GM11168 (cell line): Measurements from ENCODE around the gene SEMA4D.
"Not testable (repeated sequence)": the region's sequence is repeated elsewhere in the genome, so short reads cannot be mapped to it uniquely, and the experiment has no call there.

ENCODE experiments used
- in situ Hi-C: fragments of 300-500 bp; cut with MboI; formaldehyde crosslinking; loops from one replicate; pipeline ENCODE4 v1.12.0; 2022; ENCODE audit warnings: low sequenced_read_pairs; ENCODE audit not compliant: unreplicated experiment

SEMA4D gene

DNA sequence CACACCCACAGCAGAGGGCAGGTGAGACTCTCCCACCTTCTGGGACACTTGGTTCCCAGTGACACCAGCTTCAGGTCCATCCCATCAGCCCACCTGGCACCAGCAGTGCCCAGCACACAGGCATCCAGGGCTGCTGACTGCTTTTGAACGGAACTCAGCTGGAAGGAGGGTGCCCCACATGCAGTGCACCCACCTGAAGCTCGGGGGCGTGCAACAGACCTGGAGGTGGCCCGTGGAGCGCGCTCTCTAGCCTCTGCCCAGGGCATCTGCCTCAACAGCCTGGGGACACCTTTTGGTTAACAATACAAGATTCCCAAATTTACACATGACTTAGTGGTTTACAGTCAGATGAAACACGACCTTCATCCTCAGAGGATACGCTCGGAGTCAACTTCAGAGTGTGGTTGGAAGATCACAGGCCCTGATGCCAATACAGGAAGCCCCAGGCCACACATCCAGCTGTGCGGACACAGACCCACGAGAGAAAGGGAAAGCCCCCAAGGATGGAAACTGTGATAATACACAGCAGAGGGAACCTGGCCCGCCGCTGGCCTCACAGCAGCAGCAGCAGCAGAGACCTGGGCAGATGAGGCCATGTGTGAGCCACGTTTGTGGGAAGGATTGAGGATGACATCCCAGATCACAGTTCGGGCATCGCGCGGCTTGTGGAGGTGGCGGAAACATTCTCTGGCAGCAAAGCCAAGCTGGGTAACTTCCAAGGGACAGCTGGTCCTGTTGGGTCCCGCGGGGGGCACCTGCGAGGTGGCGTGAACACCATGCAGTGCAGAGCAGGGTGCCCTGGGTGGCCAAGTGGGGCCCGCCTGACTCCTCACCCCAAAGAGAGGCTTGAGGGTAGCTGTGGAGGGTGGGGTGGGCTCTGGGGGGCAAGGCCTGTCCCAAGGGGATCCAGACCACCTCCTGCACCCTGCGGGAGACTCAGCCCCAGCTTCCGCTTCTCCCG lies 115.6 kb downstream of the SEMA4D start:
- in situ Hi-C loops, result no loop called here

DNA sequence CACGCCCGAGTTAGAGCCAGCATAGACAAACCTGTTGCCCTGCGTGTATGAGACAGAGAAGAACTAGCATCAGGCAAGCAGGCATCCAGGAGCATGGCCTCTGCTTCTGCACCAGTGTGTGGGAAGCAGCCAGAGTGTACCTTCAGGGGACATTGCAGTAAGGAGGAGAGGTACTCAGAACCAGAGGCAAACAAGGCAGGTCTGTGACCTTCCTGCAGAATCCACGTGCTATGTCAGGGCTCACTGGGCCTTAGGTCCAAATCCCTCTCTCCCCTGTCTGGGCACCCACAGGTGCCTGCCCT lies 116.7 kb downstream of the SEMA4D start:
- in situ Hi-C loops, result no loop called here

DNA sequence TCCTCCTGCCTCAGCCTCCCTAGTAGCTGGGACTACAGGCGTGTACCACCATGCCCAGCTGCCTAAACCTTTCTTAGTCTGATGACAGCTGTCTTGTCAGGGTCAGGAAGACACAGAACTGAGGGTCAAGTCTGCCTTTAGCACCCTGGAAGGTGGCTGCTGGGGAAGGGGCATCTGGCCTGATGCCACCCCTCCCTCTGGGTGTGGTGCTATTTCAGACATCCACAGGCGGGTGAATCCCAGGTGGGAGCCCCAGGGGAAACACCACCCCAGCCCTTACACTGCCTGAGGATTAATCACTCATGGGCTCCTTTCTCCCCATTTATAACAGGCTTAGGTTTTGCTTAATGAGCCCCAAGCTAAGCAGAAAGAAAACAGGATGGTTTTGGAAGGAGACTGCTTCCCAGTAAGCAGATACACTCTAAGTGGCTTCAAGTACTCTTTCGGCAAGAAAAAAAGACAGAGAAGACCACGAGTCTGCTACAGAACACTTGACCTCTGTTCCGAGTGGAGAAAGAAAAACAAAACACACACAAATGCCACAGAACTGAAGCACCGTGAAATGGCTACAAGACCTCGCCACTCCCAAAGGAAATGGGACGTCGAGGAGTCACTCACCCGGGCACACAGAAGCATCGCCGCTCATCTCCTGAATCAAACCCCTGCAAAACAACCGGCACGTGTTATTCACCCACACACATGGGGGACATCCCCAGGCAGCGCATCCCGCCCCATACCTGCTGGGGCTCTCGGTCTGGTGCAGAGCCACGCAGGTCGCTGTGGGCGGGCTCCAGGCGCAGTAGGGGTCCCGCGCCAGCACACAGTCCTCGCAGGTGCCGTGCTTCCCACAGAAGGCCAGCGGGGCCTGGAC lies 117.2 kb downstream of the SEMA4D start:
- in situ Hi-C loops, result no loop called here

DNA sequence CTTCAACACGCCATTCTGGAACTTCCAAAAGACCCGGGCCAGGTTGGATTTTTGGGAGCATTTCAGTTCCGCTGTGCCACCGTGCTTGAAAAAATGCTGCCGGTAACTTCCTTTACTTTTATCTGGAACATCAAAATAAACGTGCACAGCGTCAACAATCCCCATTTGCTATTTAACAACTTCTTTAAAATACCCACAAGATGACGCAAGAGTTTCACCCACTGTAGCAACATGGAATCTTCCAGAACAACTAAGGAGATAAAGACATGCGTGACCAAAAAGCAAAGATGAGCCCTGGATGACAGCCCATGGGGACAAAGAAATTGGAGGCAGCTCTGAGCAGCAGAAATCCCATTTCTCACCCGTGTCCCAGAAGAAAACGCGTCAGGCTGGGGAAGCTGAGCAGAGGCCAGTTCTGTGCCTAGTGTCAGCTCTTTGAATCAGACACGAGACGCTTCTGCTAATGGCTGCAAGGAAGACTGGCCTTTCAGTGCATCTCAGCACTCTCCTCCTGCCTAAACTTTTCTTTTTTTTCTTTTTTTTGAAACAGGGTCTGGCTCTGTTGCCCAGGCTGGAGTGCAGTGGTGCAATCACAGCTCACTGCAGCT lies 118.3 kb downstream of the SEMA4D start:
- in situ Hi-C loops, result no loop called here

DNA sequence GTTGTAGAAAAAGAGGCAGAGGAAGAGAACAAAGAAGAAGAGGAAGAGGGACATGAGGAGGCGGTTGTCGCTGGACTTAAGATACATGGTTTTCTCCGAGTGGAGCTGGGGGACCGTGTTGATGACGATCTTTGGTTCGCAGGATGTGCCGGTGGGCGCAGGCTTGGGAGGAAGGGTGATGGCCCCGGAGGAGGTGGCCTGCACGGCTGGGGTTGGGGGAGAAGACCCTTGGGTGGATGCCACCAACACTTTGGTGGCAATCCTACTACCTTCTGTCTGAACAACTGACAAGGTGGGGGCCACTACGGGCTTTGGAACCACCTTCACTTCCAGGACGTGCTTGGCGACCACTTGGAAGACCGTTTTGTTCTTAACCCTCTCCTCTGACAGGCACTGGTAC lies 118.9 kb downstream of the SEMA4D start:
- in situ Hi-C loops, result no loop called here

DNA sequence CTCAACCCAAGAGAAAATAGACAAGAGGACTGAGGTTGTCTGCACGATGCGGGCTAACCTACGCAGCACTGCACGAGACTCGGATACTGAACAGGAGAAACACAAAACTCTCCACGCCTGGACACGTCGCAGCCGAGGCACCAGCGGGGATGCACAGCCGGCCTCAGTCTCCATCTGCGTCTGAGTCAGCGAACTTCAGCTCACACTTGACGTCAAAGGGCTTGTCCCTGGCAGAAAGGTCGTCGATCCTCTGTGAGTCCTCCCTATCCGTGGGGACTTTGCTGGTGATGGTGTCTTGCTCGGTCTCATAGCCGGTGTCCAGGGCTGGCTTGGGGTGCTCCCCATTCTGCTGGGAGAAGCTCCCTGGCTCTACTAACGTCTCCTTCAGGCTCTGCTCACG lies 119.4 kb downstream of the SEMA4D start:
- in situ Hi-C loops, result no loop called here

DNA sequence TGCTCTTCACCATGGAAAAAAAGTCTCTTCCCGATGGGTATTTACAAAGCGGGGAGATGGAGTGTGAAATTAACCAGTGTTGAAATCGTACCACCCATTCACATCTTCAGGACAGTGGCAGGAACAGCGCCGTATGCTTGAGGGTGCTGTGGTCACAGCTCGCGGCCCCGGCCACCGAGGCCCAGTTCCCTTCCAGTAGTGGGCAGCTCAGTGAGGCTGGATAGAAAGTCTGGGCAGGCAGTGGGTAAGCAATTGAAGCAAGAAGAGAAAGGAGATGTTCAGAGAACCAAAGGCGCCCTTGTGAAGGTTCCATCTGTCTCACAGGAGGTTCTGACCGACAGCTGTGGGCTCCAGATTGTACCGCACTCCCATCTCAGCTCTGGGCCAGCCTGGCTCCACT lies 120.5 kb downstream of the SEMA4D start:
- in situ Hi-C loops, result no loop called here

DNA sequence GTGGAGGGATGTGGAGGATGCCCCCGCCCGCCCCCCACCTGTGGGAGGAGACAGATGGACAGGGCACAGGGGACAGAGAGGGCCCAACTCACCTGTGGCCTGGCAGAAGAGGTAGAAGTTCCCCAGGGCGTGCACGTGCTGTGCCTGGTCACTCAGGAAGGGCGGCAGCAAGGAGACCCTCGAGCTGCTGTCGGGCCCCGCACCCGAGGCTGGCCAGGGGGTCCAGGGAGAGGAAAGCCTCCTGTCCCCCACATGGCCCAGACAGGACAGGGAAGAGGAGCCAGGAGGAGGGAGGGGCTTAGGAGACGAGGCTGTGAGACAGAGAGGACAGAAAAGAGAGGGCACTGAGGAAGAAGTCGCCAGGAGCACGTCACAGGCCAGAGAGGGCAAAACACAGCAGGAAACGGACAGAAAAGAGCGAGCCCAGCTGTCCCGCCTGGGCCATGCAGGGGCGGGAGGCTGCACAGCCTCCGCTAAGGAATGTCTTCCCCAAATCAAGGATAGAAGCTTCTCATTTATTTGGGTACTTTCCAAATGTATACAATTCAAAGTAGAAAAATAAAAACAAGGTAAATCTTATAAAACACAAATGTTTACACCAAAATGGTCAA lies 121.1 kb downstream of the SEMA4D start:
- in situ Hi-C loops, result no loop called here

DNA sequence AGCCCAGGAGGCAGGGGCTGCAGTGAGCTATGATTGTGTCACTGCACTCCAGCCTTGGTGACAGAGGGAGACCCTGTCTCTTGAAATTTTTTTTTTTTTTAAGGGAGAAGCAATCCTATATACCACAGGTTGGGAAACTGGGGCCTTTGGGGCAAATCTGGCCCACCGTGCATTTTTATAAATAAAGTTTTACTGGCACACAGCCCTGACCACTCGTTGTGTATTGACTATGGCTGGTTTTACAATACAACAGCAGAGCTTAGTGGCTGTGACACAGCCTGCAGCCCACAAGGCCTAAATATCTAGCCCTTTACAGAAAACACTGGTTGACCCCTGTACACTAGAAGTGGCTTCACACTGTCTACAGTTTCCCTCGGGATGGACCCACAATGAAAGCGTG lies 121.6 kb downstream of the SEMA4D start:
- in situ Hi-C loops, result no loop called here

DNA sequence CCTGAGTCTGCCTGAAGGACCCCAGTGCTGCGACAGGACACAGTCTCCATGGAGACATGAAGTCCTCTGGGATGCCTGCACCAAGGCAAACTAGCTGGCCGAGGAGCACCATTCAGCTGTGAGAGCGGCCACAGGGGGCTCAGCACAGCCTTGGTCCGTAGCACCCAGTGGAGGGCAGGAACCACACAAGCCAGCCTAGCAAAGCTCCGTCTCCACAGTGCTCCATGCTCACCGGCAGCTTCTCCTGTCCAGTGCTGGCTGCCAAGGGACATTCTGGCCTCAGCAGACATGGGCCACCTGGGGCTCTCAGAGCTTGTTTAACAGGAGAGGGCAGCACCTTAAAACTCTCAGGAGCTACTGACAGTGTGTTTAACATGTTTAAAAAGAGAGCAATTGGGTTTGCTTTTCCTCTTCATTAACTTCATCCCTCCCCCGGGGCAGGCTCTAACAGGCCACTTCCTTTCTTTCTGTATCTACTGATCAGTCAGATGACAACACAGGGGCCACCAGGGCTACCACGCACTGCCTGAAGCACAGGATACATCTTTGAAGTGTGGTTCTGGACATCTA lies 122.6 kb downstream of the SEMA4D start:
- in situ Hi-C loops, result no loop called here

DNA sequence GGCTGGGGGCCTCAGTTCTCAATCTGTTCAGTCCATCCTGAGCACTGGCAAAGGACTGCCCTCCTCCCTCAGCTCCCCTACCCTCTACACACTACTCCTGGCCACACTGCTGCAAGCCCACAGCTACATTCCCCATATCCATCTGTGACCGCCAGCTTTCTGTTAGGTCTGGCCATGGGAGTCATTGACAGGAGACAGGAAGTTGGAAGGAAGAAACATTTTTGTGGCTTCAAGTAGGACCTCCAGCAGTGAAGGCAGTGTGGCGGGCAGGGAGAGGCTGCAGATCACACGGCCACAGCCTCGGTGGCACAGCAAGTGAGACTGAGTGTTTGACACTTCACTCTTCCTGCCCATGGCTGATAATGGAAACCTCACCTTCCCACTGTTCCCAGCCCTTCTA lies 123.7 kb downstream of the SEMA4D start:
- in situ Hi-C loops, result no loop called here

DNA sequence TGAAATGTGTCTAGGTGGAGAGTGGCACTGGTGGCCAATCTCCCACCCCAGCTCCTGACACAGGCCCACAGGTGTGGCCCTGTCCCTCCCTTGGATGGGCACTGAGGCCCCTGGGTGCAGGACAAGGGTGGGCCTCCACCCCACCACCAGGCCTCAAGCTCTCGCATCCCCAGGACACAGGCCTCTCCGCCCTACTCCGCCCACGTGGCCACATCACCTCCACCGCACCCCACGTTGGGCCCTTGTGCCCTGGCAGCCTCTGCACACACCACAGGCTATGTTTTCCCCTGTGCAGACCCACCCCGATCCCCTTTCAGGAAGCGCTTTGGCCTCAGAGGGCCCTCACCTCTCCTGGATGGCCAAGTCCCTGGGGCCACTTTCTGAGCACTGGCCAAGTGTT lies 124.9 kb downstream of the SEMA4D start:
- in situ Hi-C loops, result no loop called here

DNA sequence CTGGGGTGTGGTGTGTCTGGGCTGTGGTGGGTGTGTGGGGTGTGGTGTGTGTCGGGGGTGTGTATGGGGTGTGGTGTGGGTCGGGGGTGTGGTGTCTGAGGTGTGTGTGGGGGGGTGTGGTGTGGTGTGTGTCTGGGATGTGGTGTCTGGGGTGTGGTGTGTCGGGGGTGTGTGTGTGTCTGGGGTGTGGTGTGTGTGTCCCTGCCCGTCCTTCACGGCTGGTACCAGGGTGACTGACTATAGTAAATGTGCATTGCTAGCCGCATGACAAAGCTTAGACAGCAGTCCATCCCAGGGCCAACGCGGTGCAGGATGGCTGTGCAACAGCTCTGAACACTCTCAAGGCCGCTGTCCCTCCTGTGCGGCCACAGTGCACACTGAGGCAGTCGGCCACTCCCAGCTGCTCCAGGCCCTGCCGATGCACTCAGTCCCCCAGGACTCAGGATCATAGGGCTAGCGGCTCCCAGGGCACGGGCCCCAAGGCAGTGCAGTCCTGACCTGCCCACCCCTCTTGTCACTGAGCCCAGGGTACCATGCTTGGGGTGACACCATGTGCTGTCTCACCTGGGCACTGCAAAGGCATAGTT lies 125.6 kb downstream of the SEMA4D start:
- in situ Hi-C loops, result no loop called here

DNA sequence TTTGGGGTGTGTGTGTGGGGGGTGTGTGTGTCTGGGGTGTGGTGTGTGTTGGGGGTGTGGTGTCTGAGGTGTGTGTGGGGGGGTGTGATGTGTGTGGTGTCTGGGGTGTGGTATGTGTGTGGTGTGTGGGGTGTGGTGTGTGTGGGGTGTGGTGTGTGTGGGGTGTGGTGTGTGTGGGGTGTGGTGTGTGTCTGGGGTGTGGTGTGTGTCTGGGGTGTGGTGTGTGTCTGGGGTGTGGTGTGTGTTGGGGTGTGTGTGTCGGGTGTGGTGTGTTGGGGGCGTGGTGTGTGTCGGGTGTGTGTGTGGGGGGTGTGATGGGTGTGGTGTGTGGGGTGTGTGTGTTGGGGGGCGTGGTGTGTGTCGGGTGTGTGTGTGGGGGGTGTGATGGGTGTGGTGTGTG lies 126.1 kb downstream of the SEMA4D start:
- in situ Hi-C loops, result not testable (repeated sequence)

DNA sequence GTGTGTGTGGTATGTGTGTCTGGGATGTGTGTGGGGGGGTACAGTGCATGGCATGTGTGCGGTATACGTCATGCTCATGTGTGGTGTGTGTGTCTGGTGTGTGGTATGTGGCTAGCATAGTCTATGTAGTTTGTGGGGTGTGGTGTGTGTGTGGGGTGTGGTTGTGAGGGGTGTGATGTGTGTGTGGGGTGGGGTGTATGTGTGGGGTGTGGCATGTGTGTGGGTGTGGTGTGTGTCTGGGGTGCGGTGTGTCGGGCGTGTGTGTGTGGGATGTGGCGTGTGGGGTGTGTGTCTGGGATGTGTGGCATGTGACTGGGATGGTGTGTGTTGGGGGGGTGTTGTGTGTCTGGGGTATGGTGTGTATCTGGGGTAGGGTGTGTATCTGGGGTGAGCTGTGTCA lies 127.3 kb downstream of the SEMA4D start:
- in situ Hi-C loops, result no loop called here

DNA sequence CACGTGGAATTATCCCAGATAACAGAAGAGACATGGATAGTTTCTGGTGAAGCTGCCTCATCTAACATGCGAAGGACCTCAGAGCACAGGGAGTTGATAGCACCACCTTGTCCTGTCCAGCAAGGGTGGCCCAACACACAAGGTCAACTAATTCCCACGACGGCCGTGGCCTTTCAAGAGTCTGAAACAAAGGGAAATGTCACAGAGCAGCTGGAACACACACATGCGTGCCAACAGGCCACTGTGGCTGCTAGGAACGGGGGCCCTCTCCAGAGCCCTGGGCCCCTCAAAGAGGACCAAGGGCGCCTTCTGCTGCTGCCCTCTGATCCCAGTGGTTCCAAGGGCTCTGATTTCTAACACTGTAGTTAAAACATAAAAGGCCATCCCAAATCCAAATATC lies 128.9 kb downstream of the SEMA4D start:
- in situ Hi-C loops, result no loop called here

DNA sequence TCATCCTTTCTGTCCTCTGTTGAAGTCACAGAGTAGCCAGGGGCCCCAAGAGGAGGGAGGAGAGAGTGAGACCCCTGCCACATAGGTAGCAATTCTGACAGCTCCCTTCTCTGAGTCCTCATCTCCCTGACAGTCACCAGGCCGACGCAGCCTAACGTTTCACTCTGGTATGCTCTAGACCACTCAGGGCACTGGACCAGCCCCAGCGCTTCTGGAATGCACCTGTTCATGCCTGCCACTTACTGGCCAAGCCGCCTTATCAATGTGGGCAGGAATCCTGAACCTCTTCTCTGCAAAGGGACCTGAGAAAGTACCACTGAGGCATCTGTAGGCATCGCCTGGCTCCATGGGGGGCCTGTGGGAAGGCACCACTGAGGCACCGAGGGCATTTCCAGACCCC lies 129.4 kb downstream of the SEMA4D start:
- in situ Hi-C loops, result no loop called here

DNA sequence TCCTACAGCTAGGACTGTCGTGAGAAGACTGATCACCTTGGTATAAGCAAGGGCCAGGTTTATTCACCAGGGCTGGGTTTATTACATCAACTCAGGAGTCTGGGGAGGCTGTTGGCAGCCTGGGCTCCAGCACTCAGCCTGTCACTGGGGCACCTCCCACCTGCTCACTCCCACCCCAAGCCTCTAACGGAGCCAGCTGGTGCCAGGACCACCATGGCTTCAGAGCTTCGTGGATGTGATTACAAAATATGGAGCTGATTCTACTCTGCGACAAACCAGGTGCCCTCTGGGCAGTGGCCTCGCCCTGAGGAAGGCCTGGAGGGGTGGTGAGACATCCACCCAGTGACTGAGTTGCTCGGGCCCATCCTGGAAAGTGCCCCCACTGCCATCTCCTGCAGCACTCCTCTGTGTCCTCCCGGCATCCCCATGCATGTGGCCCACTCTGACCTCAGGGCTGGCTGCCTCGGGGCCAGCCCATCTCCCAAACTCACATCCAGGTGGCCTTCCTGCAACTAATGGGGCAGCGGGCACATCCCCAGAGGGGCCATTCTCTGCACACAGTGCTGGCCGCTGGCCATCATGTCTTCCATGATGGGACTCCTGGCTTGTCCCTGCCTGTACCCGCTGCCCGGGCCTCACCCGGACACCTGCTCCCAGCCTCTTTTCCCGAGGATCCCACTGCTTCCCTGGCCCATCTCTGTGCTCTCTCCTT lies 130.0 kb downstream of the SEMA4D start:
- in situ Hi-C loops, result no loop called here

DNA sequence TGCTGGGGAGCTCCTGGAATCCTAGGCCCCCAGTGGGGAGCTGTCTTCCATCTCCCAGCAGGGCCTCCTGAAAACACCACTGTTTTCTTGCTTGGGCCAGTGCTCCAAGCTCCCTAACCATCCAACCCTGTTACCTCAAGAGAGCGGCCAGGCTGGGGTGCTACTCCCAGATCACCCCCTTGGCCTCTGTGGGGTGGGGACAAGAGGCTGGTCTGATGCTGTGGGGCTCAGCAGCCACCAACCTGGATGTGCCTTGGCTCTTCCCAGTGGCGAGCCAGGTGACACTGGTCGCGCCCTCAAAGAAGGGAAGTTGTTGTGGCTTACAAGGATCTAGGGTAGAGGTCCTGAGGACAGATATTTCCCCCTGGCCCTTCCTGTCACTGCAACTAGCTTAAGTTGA lies 130.6 kb downstream of the SEMA4D start:
- in situ Hi-C loops, result no loop called here
